ENCODE data around the gene CASTOR1. TPM values are rescaled to one million over a fixed set of nuclear protein-coding genes. Genes with fewer than 3 reads are reported as not detected.

Gene CASTOR1
- total RNA-seq, 2 donors from 2014 or later: 19.2 to 19.5 TPM

- H3K4me1 Mint-ChIP-seq: peaks cover 4% of the 10 kb centered on the region
- Histone ChIP-seq H3K4me3 (ENCODE audit: low read length) (no peak overlapping the region), H3K36me3 (ENCODE audit: control insufficient read depth, insufficient read depth, low read length) (peaks cover 64% of the 10 kb centered on the region), H3K9me3 (ENCODE audit: control insufficient read depth, low read length) (no peaks in the 10 kb centered on the region), H3K27ac (ENCODE audit: low read depth, low read length) (no peak overlapping the region), H3K4me1 (ENCODE audit: control insufficient read depth, insufficient read depth, low read length) (no peaks in the 10 kb centered on the region), H3K9ac (ENCODE audit: extremely low read depth, low read length, poor library complexity, severe bottlenecking) (no peak overlapping the region), H3K27me3 (ENCODE audit: control insufficient read depth, insufficient read depth, low read length, poor library complexity, severe bottlenecking) (no peaks in the 10 kb centered on the region)
- TF ChIP-seq CTCF (conservative IDR thresholded peaks at IDR 0.05): no peak
- no peak overlapping the region for H3K27ac Mint-ChIP-seq
- no peaks in the 10 kb centered on the region for H3K27me3 Mint-ChIP-seq (ENCODE audit: insufficient read depth)
- no peak overlapping the region for H3K4me3 Mint-ChIP-seq
- H3K9me3 Mint-ChIP-seq: no peaks in the 10 kb centered on the region
- DNase-seq: no peak
- WGBS, 2 experiments (ENCODE audit: insufficient coverage in 1 of 2, insufficient read length in 1 of 2): 89 to 100% methylated on average over 3 to 5 of the region's 5 CpGs
- peaks cover 67% of the 10 kb centered on the region for H3K36me3 Mint-ChIP-seq (ENCODE audit: low read depth)
Observed at GRCh38 chr22:30332551-30332950, 43.2 kb upstream of the CASTOR1 start.

DNA sequence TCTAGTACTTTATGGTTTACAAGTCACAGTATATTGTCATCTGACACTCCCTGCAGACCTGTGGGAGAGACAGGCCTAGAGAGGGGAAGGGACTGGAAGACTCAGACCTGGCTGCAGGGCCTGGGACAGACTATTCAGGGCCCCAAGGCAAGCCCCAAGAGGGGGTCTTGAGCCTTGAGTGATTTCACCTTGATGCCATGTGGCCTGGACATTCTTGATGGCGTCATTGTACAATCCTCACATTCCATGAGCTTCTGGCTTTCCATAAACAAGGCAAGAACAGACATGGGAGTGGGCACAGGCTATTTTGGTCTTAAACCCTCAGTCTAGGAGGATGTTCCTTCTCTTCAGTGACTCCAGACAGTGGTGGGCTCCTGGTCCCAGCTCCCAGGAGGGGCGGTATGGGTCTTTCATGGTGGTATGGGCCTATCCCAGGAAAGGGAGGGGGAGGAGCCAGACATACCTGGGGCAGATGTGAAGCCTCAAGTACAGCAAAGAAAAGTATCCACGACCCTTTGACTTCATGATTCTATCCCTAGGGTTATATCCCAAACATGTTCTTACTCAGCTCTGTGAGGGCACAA is 39.3 kb upstream of the CASTOR1 start:
- Histone ChIP-seq H3K27me3 (ENCODE audit: control insufficient read depth, insufficient read depth, low read length, poor library complexity, severe bottlenecking) (no peaks in the 10 kb centered on the region), H3K4me3 (ENCODE audit: low read length) (no peak overlapping the region), H3K27ac (ENCODE audit: low read depth, low read length) (no peak overlapping the region), H3K9me3 (ENCODE audit: control insufficient read depth, low read length) (no peaks in the 10 kb centered on the region), H3K36me3 (ENCODE audit: control insufficient read depth, insufficient read depth, low read length) (peaks cover 26% of the 10 kb centered on the region), H3K9ac (ENCODE audit: extremely low read depth, low read length, poor library complexity, severe bottlenecking) (no peak overlapping the region), H3K4me1 (ENCODE audit: control insufficient read depth, insufficient read depth, low read length) (peaks cover 7% of the 10 kb centered on the region)
- Mint-ChIP-seq H3K4me3 (no peak overlapping the region), H3K4me1 (peaks cover 26% of the 10 kb centered on the region), H3K27me3 (ENCODE audit: insufficient read depth) (no peaks in the 10 kb centered on the region), H3K27ac (peak overlapping the region; percentile 78), H3K9me3 (no peaks in the 10 kb centered on the region), H3K36me3 (ENCODE audit: low read depth) (peaks cover 28% of the 10 kb centered on the region)
- TF ChIP-seq CTCF (conservative IDR thresholded peaks at IDR 0.05): no peak
- 91 to 100% methylated on average over 2 to 3 of the region's 3 CpGs for WGBS, 2 experiments (ENCODE audit: insufficient coverage in 1 of 2, insufficient read length in 1 of 2)
- peak; percentile 61 for DNase-seq

- no peaks in the 10 kb centered on the region for H3K9me3 Mint-ChIP-seq
- Histone ChIP-seq H3K9ac (ENCODE audit: extremely low read depth, low read length, poor library complexity, severe bottlenecking) (no peak overlapping the region), H3K27ac (ENCODE audit: low read depth, low read length) (no peak overlapping the region), H3K36me3 (ENCODE audit: control insufficient read depth, insufficient read depth, low read length) (peaks cover 20% of the 10 kb centered on the region), H3K27me3 (ENCODE audit: control insufficient read depth, insufficient read depth, low read length, poor library complexity, severe bottlenecking) (no peaks in the 10 kb centered on the region), H3K9me3 (ENCODE audit: control insufficient read depth, low read length) (no peaks in the 10 kb centered on the region), H3K4me3 (ENCODE audit: low read length) (no peak overlapping the region), H3K4me1 (ENCODE audit: control insufficient read depth, insufficient read depth, low read length) (peaks cover 7% of the 10 kb centered on the region)
- H3K27ac Mint-ChIP-seq: peak overlapping the region; percentile 88
- WGBS, 2 experiments (ENCODE audit: insufficient coverage in 1 of 2, insufficient read length in 1 of 2): 78 to 86% methylated on average over 4 to 5 of the region's 5 CpGs
- H3K36me3 Mint-ChIP-seq (ENCODE audit: low read depth): peaks cover 21% of the 10 kb centered on the region
- H3K4me1 Mint-ChIP-seq: peaks cover 26% of the 10 kb centered on the region
- DNase-seq: peak; percentile 77
- peak overlapping the region; percentile 66 for H3K4me3 Mint-ChIP-seq
- TF ChIP-seq CTCF (conservative IDR thresholded peaks at IDR 0.05): peak; percentile 66
- H3K27me3 Mint-ChIP-seq (ENCODE audit: insufficient read depth): no peaks in the 10 kb centered on the region
Observed at GRCh38 chr22:30327864-30328345, 38.6 kb upstream of the CASTOR1 start.

Data from endodermal cell (in vitro differentiated cells).